Measurements from ENCODE around the gene CDH4.

The CDH4 gene

GRCh38 chr20:61812121-61812844 is 560.2 kb downstream of the CDH4 start:
- no peak for DNase-seq (ENCODE audit: low spot score)
- no peak for TF ChIP-seq CTCF (IDR thresholded peaks at IDR 0.05; ENCODE audit: extremely low read depth, missing control alignments)

GRCh38 chr20:61812845-61813485 is 560.9 kb downstream of the CDH4 start:
- no peak for DNase-seq (ENCODE audit: low spot score)
- TF ChIP-seq CTCF (IDR thresholded peaks at IDR 0.05; ENCODE audit: extremely low read depth, missing control alignments): no peak

- DNase-seq (ENCODE audit: low spot score): no peak
- no peak for TF ChIP-seq CTCF (IDR thresholded peaks at IDR 0.05; ENCODE audit: extremely low read depth, missing control alignments)
Measured at GRCh38 chr20:61813791-61814190, 561.7 kb downstream of the CDH4 start.

GRCh38 chr20:61814244-61814643 is 562.2 kb downstream of the CDH4 start:
- no peak for DNase-seq (ENCODE audit: low spot score)
- TF ChIP-seq CTCF (IDR thresholded peaks at IDR 0.05; ENCODE audit: extremely low read depth, missing control alignments): no peak

- DNase-seq (ENCODE audit: low spot score): no peak
- TF ChIP-seq CTCF (IDR thresholded peaks at IDR 0.05; ENCODE audit: extremely low read depth, missing control alignments): no peak
Measured at GRCh38 chr20:61814726-61815125, 562.7 kb downstream of the CDH4 start.

GRCh38 chr20:61815176-61815575 is 563.1 kb downstream of the CDH4 start:
- TF ChIP-seq CTCF (IDR thresholded peaks at IDR 0.05; ENCODE audit: extremely low read depth, missing control alignments): no peak
- DNase-seq (ENCODE audit: low spot score): no peak

- no peak for DNase-seq (ENCODE audit: low spot score)
- no peak for TF ChIP-seq CTCF (IDR thresholded peaks at IDR 0.05; ENCODE audit: extremely low read depth, missing control alignments)
Measured at GRCh38 chr20:61815678-61816077, 563.6 kb downstream of the CDH4 start.

Measured in GM20000 (cell line).